Activated T-cell treated with anti-CD3 and anti-CD28 coated beads, Interleukin-2, amount 50 U/mL, for 48 hours (primary cell): ENCODE measurements around the gene RIN1.
"Not testable (repeated sequence)": the region's sequence is repeated elsewhere in the genome, so short reads cannot be mapped to it uniquely, and the experiment has no call there.

Experiments
- DNase-seq, 2 experiments: peaks; one replicate each; pipeline ENCODE4 v3.0.0-alpha.2; 2020

RIN1 gene

GRCh38 chr11:66350560-66351235 is 14.5 kb upstream of the RIN1 start:
- DNase-seq: not testable (repeated sequence)

DNA sequence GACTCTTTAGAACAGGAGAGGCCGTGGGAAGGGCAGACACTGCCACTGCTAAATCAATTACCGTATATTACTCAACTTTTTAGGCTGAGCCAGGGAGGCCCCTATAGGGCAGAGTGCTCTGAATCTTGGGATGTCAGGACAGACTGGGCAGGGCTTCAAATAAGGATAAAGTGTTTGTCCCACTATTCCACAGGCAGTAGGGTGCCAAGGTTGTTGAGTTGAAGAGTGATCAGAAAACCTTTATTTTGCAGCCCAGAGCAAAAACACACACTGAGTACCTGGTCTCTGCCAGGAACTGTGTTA is 12.8 kb upstream of the RIN1 start:
- no peak for DNase-seq

- peak; percentile 93 to 94 for DNase-seq
These were observed 11.4 kb upstream of the RIN1 start, which contains the start of gene B4GAT1 for GRCh38 chr11:66347425-66348276. Gene B4GAT1, minus strand, starts transcription at chr11:66347629. Its CDS starts 84 bp downstream, at chr11:66347545.

DNA sequence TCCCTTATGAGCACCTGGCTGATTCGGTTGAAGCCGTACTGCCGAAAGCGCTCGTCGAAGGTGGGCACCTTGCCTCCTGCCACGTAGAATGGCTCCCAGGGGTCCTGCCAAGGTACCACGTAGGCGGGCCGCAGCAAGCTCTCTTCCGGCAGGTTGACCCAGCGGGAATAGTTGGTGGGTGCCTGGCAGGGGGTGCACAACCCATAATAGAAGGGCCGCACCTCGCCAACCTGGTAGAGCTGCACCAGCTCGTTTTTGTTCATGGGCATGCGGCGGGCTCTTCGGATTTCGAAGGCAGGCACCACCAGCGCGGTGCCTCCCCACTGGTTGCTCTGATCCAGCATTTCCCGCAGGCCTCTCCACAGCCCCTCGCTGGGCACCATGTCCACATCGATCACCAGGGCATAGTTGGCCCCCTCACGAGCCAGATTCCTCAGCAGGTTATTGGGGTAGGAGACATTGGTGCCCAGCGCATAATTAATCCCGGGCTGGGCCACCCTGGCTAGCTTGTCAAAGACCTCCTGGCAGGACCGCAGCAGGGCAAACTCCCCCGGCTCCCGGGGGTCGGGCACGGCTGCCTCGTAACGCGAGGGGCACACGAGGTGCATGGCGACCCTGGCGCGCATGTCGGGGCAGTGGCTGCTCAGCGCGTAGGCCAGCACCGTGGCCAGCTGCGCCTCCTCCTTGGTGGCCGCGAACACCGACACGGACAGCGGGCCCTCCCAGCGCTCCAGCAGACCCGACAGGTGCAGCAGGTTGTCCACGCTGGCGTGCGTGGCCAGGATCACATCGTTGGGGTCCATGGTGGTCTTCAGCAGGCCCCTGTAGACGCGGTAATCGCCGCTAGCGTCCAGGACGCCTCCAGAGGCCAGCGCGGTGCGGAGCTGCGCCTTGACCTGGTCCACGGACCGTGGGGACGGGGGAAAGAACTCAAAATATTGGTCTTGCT is 10.5 kb upstream of the RIN1 start:
- DNase-seq: no peak

DNA sequence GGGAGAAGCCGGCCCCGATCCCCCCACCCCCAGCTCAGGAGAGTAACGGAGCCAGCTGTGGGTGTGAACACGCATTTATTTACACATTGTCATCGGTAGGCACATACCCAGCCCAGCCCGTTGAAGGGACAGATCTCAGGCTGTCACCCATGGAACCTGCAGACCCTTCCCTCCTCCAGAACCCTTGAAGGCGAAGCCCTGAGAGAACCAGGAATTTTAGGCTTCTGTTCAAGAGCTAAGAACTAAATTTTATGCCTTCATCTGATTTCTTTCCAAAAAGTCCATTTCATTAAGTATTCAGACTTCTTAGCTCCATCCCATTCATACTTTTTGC is 9.0 kb upstream of the RIN1 start:
- DNase-seq: no peak

GRCh38 chr11:66344550-66345315 is 8.5 kb upstream of the RIN1 start, which contains the start of gene BRMS1:
Gene BRMS1, minus strand, starts transcription at chr11:66345104. Its CDS starts 2,870 bp downstream, at chr11:66342234.
- peak; percentile 96 for DNase-seq

DNA sequence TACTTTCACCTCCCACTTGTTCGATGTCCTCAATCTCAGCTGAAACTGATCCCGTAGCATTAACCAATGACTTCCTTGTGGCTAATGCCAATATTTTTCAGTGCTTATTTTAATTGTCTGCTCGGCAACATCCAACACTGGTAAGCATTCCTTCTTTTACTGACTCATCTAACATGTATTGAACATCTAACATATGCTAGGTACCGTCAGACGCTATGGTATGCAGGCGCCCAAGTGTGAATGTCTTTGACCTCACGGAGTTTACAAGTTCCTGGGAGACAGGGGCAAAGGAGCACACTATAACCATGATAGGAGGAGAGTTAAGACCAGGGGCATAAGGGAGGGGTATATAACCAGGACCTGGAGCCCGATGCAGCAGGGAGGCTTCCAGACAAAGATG is 6.9 kb upstream of the RIN1 start:
- no peak for DNase-seq

- DNase-seq: no peak
These were observed 5.4 kb upstream of the RIN1 start for GRCh38 chr11:66341502-66342126.

DNA sequence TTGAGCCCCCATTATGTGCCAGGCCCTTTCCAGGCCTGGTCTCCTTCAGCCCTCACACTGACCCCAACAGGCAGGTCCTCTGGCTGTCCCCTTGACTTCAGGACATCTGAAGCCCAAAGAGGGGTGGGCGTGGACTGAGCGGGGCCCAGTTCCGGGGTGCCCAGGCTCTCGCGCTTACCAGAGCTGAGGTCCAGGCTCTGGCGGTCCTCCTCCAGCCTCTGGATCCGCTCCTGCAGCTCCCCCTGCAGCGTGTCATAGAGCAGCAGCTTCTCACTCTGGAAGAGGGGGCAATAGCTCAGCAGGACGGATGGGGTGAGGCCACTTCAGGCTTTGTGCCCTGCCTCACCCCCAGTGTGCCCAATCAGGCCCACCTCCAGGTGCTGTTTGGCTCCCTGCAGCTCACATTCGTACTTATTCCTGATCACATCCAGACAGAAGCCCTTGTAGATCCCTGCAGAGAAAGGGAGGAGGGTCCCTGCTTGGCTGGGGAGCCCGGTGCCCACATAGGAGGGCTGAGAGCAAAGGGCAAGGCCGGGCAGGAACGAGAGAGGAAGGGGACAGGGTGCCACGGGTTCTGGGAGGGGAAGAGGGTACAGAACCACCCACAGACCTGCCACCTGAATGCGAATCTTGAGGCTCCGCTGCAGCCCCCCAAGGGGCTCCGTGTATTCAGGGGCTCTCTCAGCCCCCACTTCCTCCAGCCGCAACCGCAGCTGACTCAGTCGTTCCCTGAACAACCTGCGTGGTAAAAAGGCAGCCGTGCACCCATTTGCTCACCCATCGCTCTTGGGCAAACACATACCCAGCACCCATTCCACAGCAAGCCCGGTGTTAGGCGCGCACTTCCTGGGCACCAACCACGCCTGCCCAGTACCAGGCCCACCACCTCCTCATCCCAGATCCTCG is 4.6 kb upstream of the RIN1 start:
- DNase-seq: no peak

DNA sequence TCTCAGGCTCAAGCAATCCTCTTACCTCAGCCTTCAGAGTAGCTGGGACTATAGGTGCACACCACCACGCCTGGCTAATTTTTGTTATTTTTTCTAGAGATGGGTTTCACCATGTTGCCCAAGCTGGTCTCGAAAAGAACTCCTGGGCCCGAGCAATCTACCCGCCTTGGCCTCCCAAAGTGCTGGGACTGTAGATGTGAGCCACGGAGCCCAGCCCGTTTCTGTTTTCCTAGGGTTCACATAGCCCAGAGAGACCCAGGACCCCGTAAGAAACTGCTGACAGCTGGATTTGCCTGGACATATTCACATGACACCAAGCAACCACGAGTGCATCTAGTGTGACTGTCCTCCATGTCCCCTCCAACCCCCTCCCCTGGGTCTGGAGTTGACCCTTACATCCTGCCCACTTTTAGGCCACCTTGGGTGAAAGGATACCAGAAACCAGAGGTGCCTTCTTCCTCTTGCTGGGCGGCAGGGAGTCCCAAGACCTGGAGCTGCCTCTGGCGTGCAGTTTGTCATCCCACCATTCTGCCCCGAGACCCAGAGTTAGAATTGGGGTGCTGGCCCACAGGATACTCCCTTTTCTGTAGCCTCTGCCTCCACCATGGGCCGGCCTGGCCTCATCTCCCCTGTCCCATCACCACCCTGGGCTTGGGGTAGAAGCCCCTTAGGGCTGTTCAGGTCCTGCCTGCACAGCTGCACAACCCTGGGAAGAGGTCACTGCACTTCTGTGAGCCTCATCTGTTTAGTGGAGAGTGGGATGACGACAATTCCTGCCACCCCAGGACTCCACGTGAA is 3.7 kb upstream of the RIN1 start:
- DNase-seq: no peak

DNA sequence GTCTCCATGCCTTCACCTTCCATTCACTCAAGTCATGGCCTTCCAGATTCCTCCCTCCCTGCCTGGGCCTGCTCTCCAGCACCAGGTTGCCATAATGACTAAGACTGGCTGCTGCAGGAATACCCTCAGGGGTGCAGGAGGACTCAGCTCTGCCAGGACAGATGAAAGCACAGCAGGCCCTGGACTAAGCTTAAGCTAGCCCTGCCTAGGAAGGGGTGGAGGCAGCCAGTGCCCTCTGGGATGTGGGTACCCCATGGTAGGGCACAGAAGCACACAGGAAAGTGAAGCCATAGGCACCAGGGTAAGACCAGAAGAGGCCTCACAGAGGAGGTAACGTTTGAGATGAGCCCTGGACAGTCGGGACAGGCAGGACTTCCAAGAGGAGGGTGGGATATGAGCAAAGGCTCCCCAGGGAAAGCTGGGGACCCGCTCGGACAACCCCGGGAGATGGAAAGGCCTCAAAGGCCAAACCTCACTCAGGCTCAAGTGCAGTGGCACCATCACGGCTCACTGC is 3.0 kb upstream of the RIN1 start:
- DNase-seq: no peak

- DNase-seq: no peak
These were observed 2.3 kb upstream of the RIN1 start for GRCh38 chr11:66338276-66339161.

- no peak for DNase-seq
These were observed 1.1 kb upstream of the RIN1 start for GRCh38 chr11:66337103-66337899.

- DNase-seq: no peak
These were observed 552 bp downstream of the RIN1 start for GRCh38 chr11:66335531-66336233.

DNA sequence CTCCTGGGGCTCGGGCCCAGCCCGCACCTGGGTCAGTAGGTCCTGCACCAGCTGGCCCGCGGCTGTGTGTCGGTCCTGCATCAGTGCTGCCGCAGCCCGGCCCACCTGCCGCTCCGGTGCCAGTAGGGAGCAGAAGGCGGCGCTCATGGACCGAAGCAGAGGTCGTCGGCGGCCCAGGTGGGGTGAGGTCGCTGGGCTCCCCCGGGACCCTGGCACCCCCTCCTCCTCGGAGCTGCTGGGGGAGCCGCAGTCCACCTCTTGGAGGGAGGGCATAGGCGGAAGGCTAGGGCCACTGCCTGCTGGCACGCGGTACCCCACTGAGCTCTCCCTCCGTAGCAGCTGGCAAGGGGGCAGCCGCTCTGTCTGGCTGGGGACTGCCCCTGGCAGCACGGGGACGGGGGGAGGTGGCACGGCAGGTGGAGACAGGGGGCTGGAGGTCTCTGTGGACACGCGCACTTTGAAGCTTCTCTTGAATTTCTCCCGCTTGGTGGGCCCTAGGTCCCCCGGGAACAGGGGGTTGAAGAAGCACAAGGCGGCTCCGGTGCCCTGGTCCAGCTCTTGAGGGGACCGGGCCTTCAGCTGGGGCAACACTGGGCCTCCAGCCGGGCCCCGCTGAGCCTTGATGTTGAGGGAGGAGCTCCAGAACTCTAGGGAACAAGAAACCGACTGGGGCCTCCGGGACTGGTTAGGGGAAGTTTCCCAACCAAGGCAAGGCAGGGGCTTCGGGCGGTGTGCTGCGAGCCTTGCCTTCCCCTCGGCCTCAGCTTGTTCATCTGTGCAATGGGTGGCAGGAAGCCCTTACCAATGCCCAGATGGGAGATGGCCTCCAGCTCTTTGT is 1.4 kb downstream of the RIN1 start:
- no peak for DNase-seq

GRCh38 chr11:66333896-66334604 is 2.2 kb downstream of the RIN1 start:
- no peak for DNase-seq
